ENCODE results near the gene PTMS. TPM values are rescaled to one million over a fixed set of nuclear protein-coding genes. Genes with fewer than 3 reads are reported as not detected.

PTMS gene
- total and polyA plus RNA-seq, 2 experiments from 2014 or later, result 130 to 238 TPM

GRCh38 chr12:6765048-6765633 is 1.0 kb upstream of the PTMS start:
- peaks cover 37% of the 10 kb centered on the region for H3K4me1 ChIP-seq (ENCODE audit: insufficient read depth)
- no peaks in the 10 kb centered on the region for H3K9me2 ChIP-seq (ENCODE audit: insufficient read depth)
- no peaks in the 10 kb centered on the region for H3K27me3 ChIP-seq (replicated peaks; ENCODE audit: insufficient read depth)
- H3K9me3 ChIP-seq (ENCODE audit: low read depth), result no peaks in the 10 kb centered on the region
- H2AFZ ChIP-seq, result 0 out of 2 replicates have a peak overlapping the region, but pooled peaks have one; percentile 90
- H3K4me2 ChIP-seq (ENCODE audit: unreplicated experiment), result peak overlapping the region; percentile 72
- peaks cover 9% of the 10 kb centered on the region; the same call in 1 of the 2 replicates for H4K20me1 ChIP-seq (ENCODE audit: insufficient read depth)
- H3K36me3 ChIP-seq (ENCODE audit: low read depth), result no peaks in the 10 kb centered on the region
- H3K4me3 ChIP-seq, result peak overlapping the region; percentile 98
- peaks cover 33% of the 10 kb centered on the region for H3K79me2 ChIP-seq (ENCODE audit: insufficient read depth)
- 50 to 52% methylated on average over 7 of the region's 7 CpGs for WGBS, 2 experiments (ENCODE audit: low coverage in 1 of 2, low lambda C conversion rate in 2 of 2, missing lambda C conversion rate in 2 of 2)
- peak overlapping the region; percentile 48 for H3K9ac ChIP-seq
- TF ChIP-seq EZH2phosphoT487 (IDR thresholded peaks at IDR 0.05; ENCODE audit: insufficient read depth, low read depth) (no peak), EZH2 (IDR thresholded peaks at IDR 0.05; ENCODE audit: insufficient read depth, poor library complexity, severe bottlenecking) (no peak)
- H3K27ac ChIP-seq, result peak overlapping the region; percentile 73
- in situ Hi-C loops (cut with MboI), result no loop called here
- H3F3A ChIP-seq (ENCODE audit: insufficient read depth), result peaks cover 27% of the 10 kb centered on the region
- DNase-seq, result peak; percentile 54

GRCh38 chr12:6766651-6767349 is 637 bp downstream of the PTMS start:
- TF ChIP-seq EZH2 (IDR thresholded peaks at IDR 0.05; ENCODE audit: insufficient read depth, poor library complexity, severe bottlenecking) (no peak), EZH2phosphoT487 (IDR thresholded peaks at IDR 0.05; ENCODE audit: insufficient read depth, low read depth) (no peak)
- H3K36me3 ChIP-seq (ENCODE audit: low read depth), result peaks cover 7% of the 10 kb centered on the region; the same call in 1 of the 2 replicates
- H3K9ac ChIP-seq, result peak overlapping the region; percentile 90
- WGBS, 2 experiments (ENCODE audit: low coverage in 1 of 2, low lambda C conversion rate in 2 of 2, missing lambda C conversion rate in 2 of 2), result 1% methylated on average over 19 to 69 of the region's 88 CpGs
- in situ Hi-C loops (cut with MboI), result no loop called here
- no peaks in the 10 kb centered on the region for H3K27me3 ChIP-seq (replicated peaks; ENCODE audit: insufficient read depth)
- DNase-seq, result peak; percentile 90
- H3K9me2 ChIP-seq (ENCODE audit: insufficient read depth), result no peaks in the 10 kb centered on the region
- H3K79me2 ChIP-seq (ENCODE audit: insufficient read depth), result peaks cover 33% of the 10 kb centered on the region
- peaks cover 9% of the 10 kb centered on the region; the same call in 1 of the 2 replicates for H4K20me1 ChIP-seq (ENCODE audit: insufficient read depth)
- peaks cover 40% of the 10 kb centered on the region for H3F3A ChIP-seq (ENCODE audit: insufficient read depth)
- peak overlapping the region; percentile 77 for H2AFZ ChIP-seq
- H3K4me3 ChIP-seq, result peak overlapping the region; percentile 98
- no peaks in the 10 kb centered on the region for H3K9me3 ChIP-seq (ENCODE audit: low read depth)
- H3K4me1 ChIP-seq (ENCODE audit: insufficient read depth), result peaks cover 37% of the 10 kb centered on the region
- H3K4me2 ChIP-seq (ENCODE audit: unreplicated experiment), result peak overlapping the region; percentile 80
- H3K27ac ChIP-seq, result peak overlapping the region; percentile 64

GRCh38 chr12:6767353-6768319 is 1.5 kb downstream of the PTMS start:
- no peaks in the 10 kb centered on the region for H3K9me3 ChIP-seq (ENCODE audit: low read depth)
- peaks cover 9% of the 10 kb centered on the region; the same call in 1 of the 2 replicates for H4K20me1 ChIP-seq (ENCODE audit: insufficient read depth)
- H3K9ac ChIP-seq, result peak overlapping the region; percentile 90
- H3K27me3 ChIP-seq (replicated peaks; ENCODE audit: insufficient read depth), result no peaks in the 10 kb centered on the region
- peaks cover 33% of the 10 kb centered on the region for H3K79me2 ChIP-seq (ENCODE audit: insufficient read depth)
- DNase-seq, result peak; percentile 70
- no peaks in the 10 kb centered on the region for H3K9me2 ChIP-seq (ENCODE audit: insufficient read depth)
- H3K4me2 ChIP-seq (ENCODE audit: unreplicated experiment), result peak overlapping the region; percentile 80
- in situ Hi-C loops (cut with MboI), result no loop called here
- H3K4me1 ChIP-seq (ENCODE audit: insufficient read depth), result peaks cover 37% of the 10 kb centered on the region
- peaks cover 42% of the 10 kb centered on the region for H3F3A ChIP-seq (ENCODE audit: insufficient read depth)
- TF ChIP-seq EZH2phosphoT487 (IDR thresholded peaks at IDR 0.05; ENCODE audit: insufficient read depth, low read depth) (no peak), EZH2 (IDR thresholded peaks at IDR 0.05; ENCODE audit: insufficient read depth, poor library complexity, severe bottlenecking) (no peak)
- peak overlapping the region; percentile 77 for H2AFZ ChIP-seq
- H3K4me3 ChIP-seq, result peak overlapping the region; percentile 98
- 6 to 7% methylated on average over 30 to 43 of the region's 44 CpGs for WGBS, 2 experiments (ENCODE audit: low coverage in 1 of 2, low lambda C conversion rate in 2 of 2, missing lambda C conversion rate in 2 of 2)
- peaks cover 7% of the 10 kb centered on the region; the same call in 1 of the 2 replicates for H3K36me3 ChIP-seq (ENCODE audit: low read depth)
- H3K27ac ChIP-seq, result peak overlapping the region; percentile 64

GRCh38 chr12:6768437-6768914 is 2.3 kb downstream of the PTMS start:
- Histone ChIP-seq H3K79me2 (ENCODE audit: insufficient read depth) (peaks cover 33% of the 10 kb centered on the region), H3K9me3 (ENCODE audit: low read depth) (no peaks in the 10 kb centered on the region), H3K9ac (peak overlapping the region; percentile 90), H3K9me2 (ENCODE audit: insufficient read depth) (no peaks in the 10 kb centered on the region), H3K4me1 (ENCODE audit: insufficient read depth) (peaks cover 30% of the 10 kb centered on the region), H3K36me3 (ENCODE audit: low read depth) (peaks cover 7% of the 10 kb centered on the region; the same call in 1 of the 2 replicates), H3F3A (ENCODE audit: insufficient read depth) (peaks cover 35% of the 10 kb centered on the region), H2AFZ (no peak overlapping the region), H4K20me1 (ENCODE audit: insufficient read depth) (peaks cover 9% of the 10 kb centered on the region; the same call in 1 of the 2 replicates), H3K4me2 (ENCODE audit: unreplicated experiment) (peak overlapping the region; percentile 80), H3K27ac (peak overlapping the region; percentile 64; the same call in 1 of the 2 replicates), H3K27me3 (replicated peaks; ENCODE audit: insufficient read depth) (no peaks in the 10 kb centered on the region), H3K4me3 (peak overlapping the region; percentile 98)
- TF ChIP-seq EZH2phosphoT487 (IDR thresholded peaks at IDR 0.05; ENCODE audit: insufficient read depth, low read depth) (no peak), EZH2 (IDR thresholded peaks at IDR 0.05; ENCODE audit: insufficient read depth, poor library complexity, severe bottlenecking) (no peak)
- DNase-seq, result peak; percentile 45
- 43 to 50% methylated on average over 6 of the region's 6 CpGs for WGBS, 2 experiments (ENCODE audit: low coverage in 1 of 2, low lambda C conversion rate in 2 of 2, missing lambda C conversion rate in 2 of 2)
- in situ Hi-C loops (cut with MboI), result no loop called here

All from GM23248 (cell line).